ENCODE data around the gene MED13.

Gene MED13

DNA sequence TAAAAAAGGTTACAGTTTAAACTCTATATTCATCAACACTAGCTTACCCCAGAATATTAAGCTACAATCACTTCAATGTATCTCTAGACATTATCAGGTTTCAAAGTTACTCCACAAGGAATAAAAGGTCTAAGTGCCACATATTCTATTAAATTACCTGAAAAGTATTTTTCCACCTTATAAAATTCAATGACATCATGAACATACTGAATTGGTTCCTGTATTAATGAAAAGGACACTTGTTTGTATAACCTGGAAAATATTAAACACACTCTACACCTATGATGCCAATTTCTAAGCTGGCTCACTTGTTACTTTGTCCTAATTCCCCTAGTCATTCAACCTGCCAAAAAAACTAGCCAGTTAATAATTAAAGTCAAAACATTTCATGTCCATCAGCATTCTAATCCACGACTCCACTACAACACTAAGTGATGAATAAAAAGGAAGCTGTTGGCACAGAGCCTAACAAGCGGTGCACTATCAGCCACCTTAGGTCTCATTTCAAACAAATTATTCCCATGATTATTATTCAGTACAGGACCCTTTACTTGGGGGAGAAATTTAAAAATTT, 12.2 kb downstream of the MED13 start:
- no peaks in the 10 kb centered on the region for H3K9me3 Mint-ChIP-seq
- no peaks in the 10 kb centered on the region for H3K27me3 Mint-ChIP-seq (ENCODE audit: low read depth)
- H3K4me3 Mint-ChIP-seq: no peak overlapping the region
- no peak overlapping the region for H3K27ac Mint-ChIP-seq
- H3K4me1 Mint-ChIP-seq (ENCODE audit: low read depth): peaks cover 30% of the 10 kb centered on the region
- H3K36me3 Mint-ChIP-seq (ENCODE audit: low read depth): peaks cover 30% of the 10 kb centered on the region

DNA sequence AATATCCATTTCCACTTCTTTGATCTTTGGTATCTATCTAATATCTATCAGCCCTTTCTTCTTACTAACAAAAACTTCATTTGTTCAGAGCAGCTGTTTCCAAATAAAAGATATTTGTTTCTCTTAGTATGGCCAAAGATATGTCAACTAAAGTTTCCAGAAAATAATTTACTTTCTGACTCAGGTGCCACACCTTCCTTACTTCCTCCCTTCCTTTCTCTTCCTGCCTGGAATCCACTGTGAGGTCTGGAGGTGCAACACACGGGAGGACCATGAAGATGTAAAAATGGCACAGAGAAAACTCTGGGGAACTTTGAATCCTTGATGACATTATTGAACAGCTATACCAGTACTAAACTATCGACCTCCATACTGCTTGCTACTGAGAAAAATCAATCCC, 14.0 kb downstream of the MED13 start:
- Mint-ChIP-seq H3K4me1 (ENCODE audit: low read depth) (peaks cover 27% of the 10 kb centered on the region), H3K27ac (no peak overlapping the region), H3K9me3 (no peaks in the 10 kb centered on the region), H3K27me3 (ENCODE audit: low read depth) (no peaks in the 10 kb centered on the region), H3K4me3 (no peak overlapping the region), H3K36me3 (ENCODE audit: low read depth) (peaks cover 26% of the 10 kb centered on the region)

DNA sequence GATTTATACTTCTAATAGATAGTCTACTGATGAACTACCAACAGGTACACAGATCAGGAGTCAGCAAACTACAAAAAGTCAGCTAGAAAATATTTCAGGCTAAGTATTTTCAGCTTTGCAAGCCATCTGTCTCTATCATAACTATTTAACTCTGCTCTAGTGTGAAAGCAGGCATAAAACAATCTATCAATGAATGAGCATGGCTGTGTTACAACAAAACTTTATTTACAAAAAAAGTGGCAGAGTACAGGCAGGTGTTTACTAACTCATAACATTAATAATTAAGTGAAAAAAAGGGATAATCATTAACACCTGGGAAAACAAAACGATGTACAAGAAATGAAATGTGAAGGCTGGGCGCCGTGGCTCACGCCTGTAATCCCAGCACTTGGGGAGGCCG, 15.8 kb downstream of the MED13 start:
- Mint-ChIP-seq H3K4me3 (no peak overlapping the region), H3K36me3 (ENCODE audit: low read depth) (peaks cover 32% of the 10 kb centered on the region), H3K27ac (no peak overlapping the region), H3K9me3 (no peaks in the 10 kb centered on the region), H3K27me3 (ENCODE audit: low read depth) (no peaks in the 10 kb centered on the region), H3K4me1 (ENCODE audit: low read depth) (peaks cover 33% of the 10 kb centered on the region)

DNA sequence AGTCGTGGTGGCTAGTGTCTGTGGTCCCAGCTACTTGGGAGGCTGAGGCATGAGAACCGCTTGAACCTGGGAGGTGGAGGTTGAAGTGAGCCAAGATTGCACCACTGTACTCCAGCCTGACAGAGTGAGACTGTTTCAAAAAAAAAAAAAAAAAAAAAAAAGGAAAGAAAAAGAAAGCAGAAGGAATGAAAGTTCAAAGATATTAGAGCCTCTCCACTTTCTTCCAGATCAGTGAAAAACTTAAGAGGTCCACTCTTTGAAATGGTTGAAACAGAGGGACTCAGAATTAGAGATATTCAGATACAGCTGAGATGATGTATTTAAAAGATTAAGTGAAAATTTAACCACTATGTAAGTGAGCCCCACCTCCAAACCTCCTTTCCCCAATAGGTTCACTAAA, 16.8 kb downstream of the MED13 start:
- H3K36me3 Mint-ChIP-seq (ENCODE audit: low read depth): peaks cover 33% of the 10 kb centered on the region
- no peaks in the 10 kb centered on the region for H3K9me3 Mint-ChIP-seq
- H3K4me3 Mint-ChIP-seq: no peak overlapping the region
- H3K27ac Mint-ChIP-seq: no peak overlapping the region
- no peaks in the 10 kb centered on the region for H3K27me3 Mint-ChIP-seq (ENCODE audit: low read depth)
- peaks cover 36% of the 10 kb centered on the region for H3K4me1 Mint-ChIP-seq (ENCODE audit: low read depth)

DNA sequence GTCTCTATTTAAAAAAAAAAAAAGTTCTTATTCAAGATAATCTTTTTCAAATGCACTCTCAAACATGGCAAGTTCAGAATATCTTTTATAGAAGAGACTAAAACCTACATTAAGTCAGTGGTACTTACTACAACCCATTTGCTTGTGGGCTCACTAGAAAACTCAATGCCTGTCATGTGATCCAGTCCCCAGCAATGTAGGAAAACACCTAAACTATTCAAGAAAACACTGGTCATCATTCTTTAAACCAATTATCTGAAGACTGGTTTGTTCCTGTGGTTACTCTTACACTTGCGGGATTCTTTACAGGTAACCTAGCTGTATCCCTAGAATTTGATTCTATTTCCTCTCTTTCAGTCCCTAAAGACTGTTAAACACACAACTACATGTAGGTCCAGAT, 19.6 kb downstream of the MED13 start:
- no peak overlapping the region for H3K4me3 Mint-ChIP-seq
- H3K9me3 Mint-ChIP-seq: no peaks in the 10 kb centered on the region
- peaks cover 28% of the 10 kb centered on the region for H3K4me1 Mint-ChIP-seq (ENCODE audit: low read depth)
- no peaks in the 10 kb centered on the region for H3K27me3 Mint-ChIP-seq (ENCODE audit: low read depth)
- no peak overlapping the region for H3K27ac Mint-ChIP-seq
- H3K36me3 Mint-ChIP-seq (ENCODE audit: low read depth): peaks cover 27% of the 10 kb centered on the region

DNA sequence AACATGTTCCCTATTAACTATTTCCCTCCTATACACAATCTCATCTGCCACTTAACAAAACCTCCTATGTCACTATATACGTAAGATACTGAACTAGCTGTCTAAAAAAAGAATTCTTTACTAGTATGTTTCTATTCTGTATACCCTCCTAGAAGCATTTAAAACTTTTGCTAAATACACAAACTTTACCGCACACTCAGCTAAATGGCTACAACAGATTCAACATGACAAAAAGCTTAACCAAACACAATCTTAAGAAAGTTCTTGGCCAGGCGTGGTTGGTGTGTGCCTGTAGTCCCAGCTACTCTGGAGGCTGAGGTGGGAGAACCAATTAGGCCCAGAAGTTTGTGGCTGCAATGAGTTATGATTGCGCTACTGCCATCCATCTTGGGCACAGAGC, 20.0 kb downstream of the MED13 start:
- Mint-ChIP-seq H3K4me3 (no peak overlapping the region), H3K27me3 (ENCODE audit: low read depth) (no peaks in the 10 kb centered on the region), H3K9me3 (no peaks in the 10 kb centered on the region), H3K4me1 (ENCODE audit: low read depth) (peaks cover 30% of the 10 kb centered on the region), H3K27ac (no peak overlapping the region), H3K36me3 (ENCODE audit: low read depth) (peaks cover 27% of the 10 kb centered on the region)

DNA sequence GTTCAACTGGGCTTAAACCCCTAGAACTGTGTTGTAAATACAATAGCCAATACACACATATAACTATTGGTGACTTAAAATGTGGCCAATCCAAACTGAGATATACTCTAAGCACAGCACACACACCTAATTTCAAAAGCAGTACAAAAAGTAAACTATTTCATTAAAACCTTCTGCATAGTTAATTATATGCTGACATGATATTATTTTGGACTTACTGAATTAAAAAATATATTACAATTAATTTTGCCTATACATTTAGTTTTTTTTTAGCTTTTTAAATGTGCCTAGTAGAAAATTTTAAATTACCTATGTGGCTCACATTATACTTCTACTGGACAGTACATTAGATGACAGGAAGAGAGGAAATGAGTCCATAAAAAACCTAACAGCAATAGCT, 21.5 kb downstream of the MED13 start:
- Mint-ChIP-seq H3K27me3 (ENCODE audit: low read depth) (no peaks in the 10 kb centered on the region), H3K9me3 (no peaks in the 10 kb centered on the region), H3K27ac (no peak overlapping the region), H3K4me1 (ENCODE audit: low read depth) (peaks cover 26% of the 10 kb centered on the region), H3K36me3 (ENCODE audit: low read depth) (peaks cover 25% of the 10 kb centered on the region), H3K4me3 (no peak overlapping the region)

DNA sequence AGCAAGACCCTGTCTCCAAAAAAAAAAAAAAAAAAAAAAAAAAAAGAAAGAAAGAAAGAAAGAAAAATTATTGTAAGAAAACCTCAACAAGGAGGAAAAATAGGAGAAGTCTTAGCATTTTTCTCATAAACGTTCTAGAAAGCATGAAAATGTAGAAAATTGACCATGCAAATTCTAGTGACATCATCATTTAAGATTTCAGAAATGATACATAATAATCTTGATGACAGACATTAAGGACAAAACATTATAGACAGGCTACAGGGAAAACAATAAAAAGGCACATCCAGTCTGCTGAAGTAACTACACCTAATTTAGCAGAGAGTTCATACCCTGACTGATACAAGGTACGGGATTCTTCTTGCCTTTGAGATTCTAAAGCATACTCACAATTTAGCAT, 21.9 kb downstream of the MED13 start:
- peaks cover 25% of the 10 kb centered on the region for H3K36me3 Mint-ChIP-seq (ENCODE audit: low read depth)
- H3K4me3 Mint-ChIP-seq: no peak overlapping the region
- no peak overlapping the region for H3K27ac Mint-ChIP-seq
- H3K27me3 Mint-ChIP-seq (ENCODE audit: low read depth): no peaks in the 10 kb centered on the region
- H3K4me1 Mint-ChIP-seq (ENCODE audit: low read depth): peaks cover 25% of the 10 kb centered on the region
- H3K9me3 Mint-ChIP-seq: no peaks in the 10 kb centered on the region

DNA sequence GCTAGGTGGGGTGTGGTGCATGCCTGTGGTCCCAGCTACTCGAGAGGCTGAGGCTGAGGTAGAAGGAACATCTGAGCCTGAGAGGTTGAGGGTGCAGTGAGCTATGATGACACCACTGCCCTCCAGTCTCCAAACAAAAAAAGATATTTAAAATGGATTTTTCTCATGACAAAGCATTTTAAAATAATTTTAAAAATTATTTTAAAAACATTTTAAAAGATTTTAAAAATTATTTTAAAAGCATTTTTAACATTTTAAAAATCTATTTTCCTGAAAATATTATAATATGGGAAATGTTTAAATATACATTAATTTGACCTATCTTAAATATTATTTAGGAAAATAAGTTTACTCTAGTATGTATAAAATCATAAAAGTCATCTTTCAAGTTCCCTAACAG, 26.8 kb downstream of the MED13 start:
- H3K4me1 Mint-ChIP-seq (ENCODE audit: low read depth): peaks cover 12% of the 10 kb centered on the region
- no peaks in the 10 kb centered on the region for H3K27me3 Mint-ChIP-seq (ENCODE audit: low read depth)
- no peak overlapping the region for H3K27ac Mint-ChIP-seq
- H3K9me3 Mint-ChIP-seq: no peaks in the 10 kb centered on the region
- no peak overlapping the region for H3K4me3 Mint-ChIP-seq
- H3K36me3 Mint-ChIP-seq (ENCODE audit: low read depth): peaks cover 26% of the 10 kb centered on the region

DNA sequence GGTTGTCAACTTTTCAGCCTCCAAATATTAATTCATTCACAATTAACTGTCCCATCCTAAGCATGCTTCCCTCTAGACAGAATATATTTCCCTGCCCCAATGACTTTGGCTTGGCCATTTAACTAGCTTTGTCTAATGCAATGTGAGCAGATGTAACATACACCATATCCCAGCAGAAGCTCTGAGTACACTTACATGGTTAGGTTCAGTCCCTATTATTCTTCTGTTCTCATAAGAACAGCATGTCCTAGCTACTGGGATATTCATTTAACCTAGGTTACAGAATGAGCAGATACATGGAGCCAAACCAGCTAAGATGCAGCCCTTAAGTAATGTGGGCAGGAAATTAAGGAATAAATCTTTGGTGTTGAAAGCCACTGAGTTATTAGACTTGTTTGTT, 31.8 kb downstream of the MED13 start:
- H3K36me3 Mint-ChIP-seq (ENCODE audit: low read depth): peaks cover 36% of the 10 kb centered on the region
- no peak overlapping the region for H3K27ac Mint-ChIP-seq
- H3K4me3 Mint-ChIP-seq: no peak overlapping the region

DNA sequence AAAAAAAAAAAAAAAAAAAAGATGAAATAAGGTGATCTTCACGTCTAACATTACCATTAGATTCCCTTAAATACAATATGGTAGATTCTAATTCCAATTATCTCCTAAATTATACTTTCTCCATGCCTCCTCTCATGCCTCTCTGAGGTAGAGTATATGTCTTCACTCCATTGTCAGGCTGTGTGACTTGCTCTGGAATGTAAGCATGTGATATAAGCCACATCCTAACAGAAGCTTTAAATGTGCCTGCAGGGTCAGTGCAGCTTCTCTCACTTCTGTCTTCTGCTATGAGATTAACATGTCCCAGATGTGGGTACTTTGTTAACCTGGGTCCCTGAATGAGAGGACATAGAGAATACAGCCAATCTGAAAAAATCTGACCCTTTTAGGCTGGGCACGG, 32.6 kb downstream of the MED13 start:
- Mint-ChIP-seq H3K27ac (no peak overlapping the region), H3K9me3 (no peaks in the 10 kb centered on the region), H3K27me3 (ENCODE audit: low read depth) (no peaks in the 10 kb centered on the region), H3K4me1 (ENCODE audit: low read depth) (peaks cover 6% of the 10 kb centered on the region), H3K36me3 (ENCODE audit: low read depth) (peaks cover 43% of the 10 kb centered on the region), H3K4me3 (no peak overlapping the region)

More for the DNA sequence above, 31.8 kb downstream of the MED13 start:
- H3K4me1 Mint-ChIP-seq (ENCODE audit: low read depth): peaks cover 6% of the 10 kb centered on the region
- H3K27me3 Mint-ChIP-seq (ENCODE audit: low read depth): no peaks in the 10 kb centered on the region
- H3K9me3 Mint-ChIP-seq: no peaks in the 10 kb centered on the region

DNA sequence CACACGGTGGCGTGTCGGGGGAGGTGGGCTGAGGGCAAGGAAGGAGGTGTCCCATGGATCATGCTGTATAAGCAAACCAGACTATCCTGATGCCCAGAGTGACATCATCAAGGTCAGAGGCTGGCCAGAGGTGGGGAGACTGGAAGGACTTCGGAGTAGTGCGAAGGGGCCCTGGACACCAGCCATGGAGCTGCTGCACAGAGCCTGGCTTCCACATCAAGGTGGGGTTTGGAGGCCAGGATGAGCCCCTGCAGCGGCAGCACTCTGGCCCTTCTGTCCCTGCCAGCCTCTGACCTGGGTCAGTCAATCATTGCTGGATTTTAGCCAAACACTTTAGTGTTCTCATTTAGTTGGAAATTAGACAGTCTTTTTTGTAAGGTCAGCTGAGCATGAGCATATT, 34.8 kb downstream of the MED13 start:
- Mint-ChIP-seq H3K4me1 (ENCODE audit: low read depth) (peaks cover 6% of the 10 kb centered on the region), H3K27ac (no peak overlapping the region)

DNA sequence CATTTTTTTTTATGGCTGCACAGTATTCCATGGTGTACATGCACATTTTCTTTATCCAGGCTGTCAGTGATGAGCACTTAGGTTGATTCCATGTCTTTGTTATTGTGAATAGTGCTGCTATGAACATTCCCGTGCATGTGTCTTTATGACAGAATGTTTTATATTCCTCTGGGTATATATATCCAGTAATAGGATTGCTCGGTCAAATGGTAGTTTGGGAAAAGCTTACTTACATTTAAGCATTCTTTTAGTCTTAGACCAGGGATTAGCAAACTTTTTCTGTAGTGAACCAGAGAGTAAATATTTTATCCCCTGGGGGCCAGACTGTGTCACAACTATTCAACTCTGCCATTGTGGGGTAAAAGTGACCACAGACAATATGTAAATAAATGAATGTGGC, 40.2 kb downstream of the MED13 start:
- Mint-ChIP-seq H3K27ac (no peak overlapping the region), H3K4me3 (no peak overlapping the region), H3K27me3 (ENCODE audit: low read depth) (no peaks in the 10 kb centered on the region), H3K4me1 (ENCODE audit: low read depth) (no peaks in the 10 kb centered on the region), H3K36me3 (ENCODE audit: low read depth) (peaks cover 35% of the 10 kb centered on the region), H3K9me3 (no peaks in the 10 kb centered on the region)

More for the DNA sequence above, 34.8 kb downstream of the MED13 start:
- H3K4me3 Mint-ChIP-seq: no peak overlapping the region
- H3K9me3 Mint-ChIP-seq: no peaks in the 10 kb centered on the region
- peaks cover 45% of the 10 kb centered on the region for H3K36me3 Mint-ChIP-seq (ENCODE audit: low read depth)
- no peaks in the 10 kb centered on the region for H3K27me3 Mint-ChIP-seq (ENCODE audit: low read depth)

DNA sequence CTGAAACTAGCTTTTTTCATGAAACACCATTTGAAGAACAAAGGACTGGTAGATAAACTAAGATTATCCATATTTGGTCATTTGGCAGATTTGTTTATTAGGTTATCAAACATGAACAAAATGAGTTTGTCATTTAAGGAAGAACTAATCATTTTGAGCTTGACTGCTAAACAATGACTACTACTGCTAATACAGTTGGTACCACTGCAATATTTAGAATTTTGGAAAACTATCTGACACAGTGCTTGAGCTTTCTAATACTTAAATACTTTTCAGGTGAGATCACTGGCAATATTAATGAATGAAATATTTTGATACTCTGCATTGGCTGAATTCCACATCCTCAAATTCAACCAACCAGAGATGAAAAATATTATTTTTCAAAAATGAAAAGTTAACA, 47.2 kb downstream of the MED13 start:
- Mint-ChIP-seq H3K4me3 (no peak overlapping the region), H3K36me3 (ENCODE audit: low read depth) (peaks cover 25% of the 10 kb centered on the region), H3K27ac (no peak overlapping the region), H3K9me3 (no peaks in the 10 kb centered on the region), H3K27me3 (ENCODE audit: low read depth) (no peaks in the 10 kb centered on the region), H3K4me1 (ENCODE audit: low read depth) (no peaks in the 10 kb centered on the region)

DNA sequence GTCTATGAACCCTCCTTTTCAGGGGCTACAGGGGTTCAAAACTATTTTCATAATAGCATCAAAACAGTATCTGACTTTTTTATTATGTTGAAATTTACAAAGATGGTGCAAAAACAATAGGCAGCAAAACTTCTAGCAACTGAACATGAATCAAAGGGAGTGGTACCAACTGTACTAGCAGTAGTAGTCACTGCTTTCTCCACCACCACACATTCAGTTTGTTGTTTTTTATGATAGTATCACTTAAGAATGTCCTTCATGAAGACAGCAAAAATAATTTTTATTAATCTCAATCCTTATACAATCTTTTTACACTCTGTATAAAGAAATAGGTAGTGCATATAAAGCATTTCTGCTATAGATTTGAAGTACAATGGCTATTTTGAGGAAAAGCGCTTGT, 47.6 kb downstream of the MED13 start:
- H3K9me3 Mint-ChIP-seq: no peaks in the 10 kb centered on the region
- H3K4me1 Mint-ChIP-seq (ENCODE audit: low read depth): no peaks in the 10 kb centered on the region
- H3K4me3 Mint-ChIP-seq: no peak overlapping the region
- H3K27me3 Mint-ChIP-seq (ENCODE audit: low read depth): no peaks in the 10 kb centered on the region
- H3K36me3 Mint-ChIP-seq (ENCODE audit: low read depth): peaks cover 24% of the 10 kb centered on the region
- no peak overlapping the region for H3K27ac Mint-ChIP-seq

DNA sequence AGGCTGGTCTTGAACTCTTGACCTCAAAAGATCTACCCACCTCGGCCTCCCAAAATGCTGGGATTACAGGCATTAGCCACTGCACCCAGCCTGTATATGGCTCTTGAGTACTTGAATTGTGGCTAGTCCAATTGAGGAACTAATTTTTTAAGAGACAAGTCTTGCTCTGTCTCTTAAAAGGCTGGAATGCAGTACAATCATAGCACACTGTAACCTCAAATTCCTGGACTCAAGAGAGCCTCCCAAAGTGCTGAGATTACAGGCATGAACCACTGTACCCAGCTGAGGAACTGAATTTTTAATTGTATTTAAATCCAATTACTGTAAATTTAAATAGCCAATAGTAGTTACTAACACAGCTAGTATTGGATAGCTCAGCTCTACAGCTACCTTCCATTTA, 50.6 kb downstream of the MED13 start:
- no peaks in the 10 kb centered on the region for H3K27me3 Mint-ChIP-seq (ENCODE audit: low read depth)
- H3K4me3 Mint-ChIP-seq: no peak overlapping the region
- no peak overlapping the region for H3K27ac Mint-ChIP-seq
- H3K36me3 Mint-ChIP-seq (ENCODE audit: low read depth): peaks cover 31% of the 10 kb centered on the region
- H3K9me3 Mint-ChIP-seq: no peaks in the 10 kb centered on the region
- no peaks in the 10 kb centered on the region for H3K4me1 Mint-ChIP-seq (ENCODE audit: low read depth)

Measured in T-helper 1 cell treated with Interleukin-12 subunit alpha and Interleukin-12 subunit beta and Interleukin-4 antibody, amounts not matched to agents 30 μg/mL and 1 μg/mL, for 36 hours (primary cell).